Body of pancreas (tissue), 4 donors: ENCODE data around the gene THSD4. TPM values are rescaled to one million over a fixed set of nuclear protein-coding genes. Genes with fewer than 3 reads are reported as not detected.
A peak's percentile ranks its signal among the peaks of the same experiment; 100 is the strongest.

Experiments used
- ATAC-seq: fragments of 150-250 bp; one replicate; pipeline ENCODE4 v1.9.1; 2016
- DNase-seq, 4 donors: peaks; one replicate each; pipeline ENCODE4 v3.0.0-alpha.2; 2019
- H3K27ac ChIP-seq, 4 donors: fragments of 200-600 bp; sonication (generic); 1 replicate in 3 of 4; 2 replicates in 1 of 4; pipeline versions ENCODE4 v1.5.1 to v1.6.1; 2016 to 2019; ENCODE audit warnings: mild to moderate bottlenecking in 1 of 4, mixed read lengths in 1 of 4, moderate library complexity in 1 of 4
- H3K27me3 ChIP-seq, 2 donors: fragments of 200-600 bp; sonication (generic); one replicate each; pipeline ENCODE4 v1.6.0; 2016; ENCODE audit warnings: mild to moderate bottlenecking in 1 of 2
- H3K36me3 ChIP-seq, 2 donors: fragments of 200-600 bp; sonication (generic); replicated peaks in 1 of 2; 2 replicates each; pipeline ENCODE4 v1.5.1; 2016; ENCODE audit warnings: low read depth in 2 of 2; ENCODE audit not compliant: insufficient read depth in 1 of 2
- H3K4me1 ChIP-seq: fragments of 200-600 bp; sonication (generic); one replicate; pipeline ENCODE4 v1.6.0; 2016
- H3K4me3 ChIP-seq, 2 donors: fragments of 200-600 bp; sonication (generic); 1 replicate in 1 of 2; 2 replicates in 1 of 2; pipeline ENCODE4 v1.5.1; 2016 to 2019
- H3K9me3 ChIP-seq, 3 donors: fragments of 200-600 bp; sonication (generic); 1 replicate in 2 of 3; 2 replicates in 1 of 3; pipeline ENCODE4 v1.5.1; 2016
- CTCF ChIP-seq, 7 experiments: fragments of 450-650 bp in 4 of 7; fragments of 200-600 bp in 3 of 7; sonication (generic) in 3 of 7; IDR thresholded peaks; one replicate each; pipeline ENCODE4 v1.5.1; 2016 to 2019; ENCODE audit warnings: antibody characterized with exemption in 7 of 7
- POLR2A ChIP-seq, 3 donors: fragments of 450-650 bp; IDR thresholded peaks; one replicate each; pipeline ENCODE4 v1.6.1; 2016; ENCODE audit warnings: antibody characterized with exemption in 3 of 3, mild to moderate bottlenecking in 2 of 3
- WGBS, 2 donors: methylation state at CpG; one replicate each; pipeline ENCODE4 v1.1.5; 2017; 5-methylcytosine and 5-hydroxymethylcytosine counted together
- intact Hi-C: fragments of 100-400 bp; cut with DNase I; formaldehyde crosslinking; loops from one replicate; pipeline ENCODE4 v1.15.1; 2023
- total RNA-seq, 2 donors: library from RNA; depleted of rRNA; stranded (reverse); fragments of >200 nt; gene quantifications; one replicate each; pipeline ENCODE4 v1.1.0, GENCODE V29; 2016

Gene THSD4
- total RNA-seq, 2 donors from 2014 or later = 12.9 to 16.1 TPM

DNA sequence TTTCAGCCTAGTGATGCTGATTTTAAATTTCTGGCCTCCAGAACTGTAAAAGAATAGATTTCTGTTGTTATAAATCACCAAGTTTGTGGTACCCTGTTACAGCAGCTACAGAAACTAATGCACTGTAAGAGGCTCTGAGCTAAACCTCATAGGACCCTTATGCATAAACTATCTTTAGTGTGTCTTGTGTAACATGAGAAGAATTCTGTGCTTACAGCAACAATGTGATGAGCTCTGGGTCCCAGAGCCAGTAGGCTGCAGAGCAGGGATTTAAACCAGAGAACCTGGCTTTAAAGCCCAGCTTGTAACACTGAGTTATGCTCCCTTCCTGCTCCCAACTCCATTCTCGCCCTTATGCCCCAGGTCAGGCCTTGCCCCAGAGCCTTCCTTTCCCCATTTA is 113.1 kb downstream of the THSD4 start:
- TF ChIP-seq POLR2A (IDR thresholded peaks at IDR 0.05) = no peak
- no peak for TF ChIP-seq CTCF (IDR thresholded peaks at IDR 0.05)
- intact Hi-C loops = no loop called here
- no peaks in the 10 kb centered on the region for H3K9me3 ChIP-seq
- H3K27me3 ChIP-seq = no peaks in the 10 kb centered on the region
- H3K4me3 ChIP-seq = no peak overlapping the region
- ATAC-seq (no peak), DNase-seq (no peak)
- H3K27ac ChIP-seq = no peak overlapping the region
- no peaks in the 10 kb centered on the region for H3K4me1 ChIP-seq
- no peaks in the 10 kb centered on the region for H3K36me3 ChIP-seq
- 81 to 94% methylated on average over 1 of the region's 1 CpG for WGBS, 2 donors

DNA sequence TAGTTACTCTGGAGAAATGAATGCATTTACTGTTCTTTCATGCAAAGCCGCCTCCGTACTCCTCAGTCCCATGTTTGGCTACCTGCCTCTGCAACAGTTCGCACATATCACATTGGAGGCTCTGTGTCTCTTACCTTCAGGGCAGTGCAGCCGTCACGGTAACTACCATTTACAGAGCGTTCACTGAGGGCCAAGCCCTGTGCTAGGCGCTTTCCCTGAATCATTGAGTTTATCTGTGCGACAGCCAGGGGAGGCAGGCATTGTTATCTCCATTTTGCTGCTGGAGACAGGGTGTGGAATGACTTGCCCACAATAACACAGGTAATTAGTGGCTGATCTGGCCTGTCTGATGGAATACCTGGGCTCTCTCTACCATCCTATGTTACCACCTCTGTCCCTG is 115.0 kb downstream of the THSD4 start:
- TF ChIP-seq CTCF (IDR thresholded peaks at IDR 0.05) (no peak), POLR2A (IDR thresholded peaks at IDR 0.05) (no peak)
- Histone ChIP-seq H3K27ac (no peak overlapping the region), H3K4me3 (no peak overlapping the region), H3K27me3 (no peaks in the 10 kb centered on the region), H3K9me3 (no peaks in the 10 kb centered on the region), H3K36me3 (no peaks in the 10 kb centered on the region), H3K4me1 (no peaks in the 10 kb centered on the region)
- WGBS, 2 donors = 79 to 80% methylated on average over 8 of the region's 8 CpGs
- intact Hi-C loops = no loop called here
- DNase-seq (no peak), ATAC-seq (no peak)

- Histone ChIP-seq H3K4me3 (no peak overlapping the region), H3K27ac (no peak overlapping the region), H3K4me1 (no peaks in the 10 kb centered on the region), H3K27me3 (no peaks in the 10 kb centered on the region), H3K9me3 (no peaks in the 10 kb centered on the region), H3K36me3 (no peaks in the 10 kb centered on the region)
- ATAC-seq (no peak), DNase-seq (no peak)
- 51 to 60% methylated on average over 6 of the region's 6 CpGs for WGBS, 2 donors
- intact Hi-C loops = no loop called here
- TF ChIP-seq POLR2A (IDR thresholded peaks at IDR 0.05) (no peak), CTCF (IDR thresholded peaks at IDR 0.05) (no peak)
Observed at GRCh38 chr15:71231758-71232157, 116.5 kb downstream of the THSD4 start.

- H3K4me1 ChIP-seq = no peaks in the 10 kb centered on the region
- no peaks in the 10 kb centered on the region for H3K9me3 ChIP-seq
- no peaks in the 10 kb centered on the region for H3K36me3 ChIP-seq
- intact Hi-C loops = no loop called here
- DNase-seq (no peak), ATAC-seq (no peak)
- no peaks in the 10 kb centered on the region for H3K27me3 ChIP-seq
- H3K27ac ChIP-seq = no peak overlapping the region
- no peak overlapping the region for H3K4me3 ChIP-seq
- 85 to 87% methylated on average over 5 of the region's 5 CpGs for WGBS, 2 donors
- TF ChIP-seq POLR2A (IDR thresholded peaks at IDR 0.05) = no peak
- TF ChIP-seq CTCF (IDR thresholded peaks at IDR 0.05) = no peak
Observed at GRCh38 chr15:71232411-71232810, 117.1 kb downstream of the THSD4 start.

DNA sequence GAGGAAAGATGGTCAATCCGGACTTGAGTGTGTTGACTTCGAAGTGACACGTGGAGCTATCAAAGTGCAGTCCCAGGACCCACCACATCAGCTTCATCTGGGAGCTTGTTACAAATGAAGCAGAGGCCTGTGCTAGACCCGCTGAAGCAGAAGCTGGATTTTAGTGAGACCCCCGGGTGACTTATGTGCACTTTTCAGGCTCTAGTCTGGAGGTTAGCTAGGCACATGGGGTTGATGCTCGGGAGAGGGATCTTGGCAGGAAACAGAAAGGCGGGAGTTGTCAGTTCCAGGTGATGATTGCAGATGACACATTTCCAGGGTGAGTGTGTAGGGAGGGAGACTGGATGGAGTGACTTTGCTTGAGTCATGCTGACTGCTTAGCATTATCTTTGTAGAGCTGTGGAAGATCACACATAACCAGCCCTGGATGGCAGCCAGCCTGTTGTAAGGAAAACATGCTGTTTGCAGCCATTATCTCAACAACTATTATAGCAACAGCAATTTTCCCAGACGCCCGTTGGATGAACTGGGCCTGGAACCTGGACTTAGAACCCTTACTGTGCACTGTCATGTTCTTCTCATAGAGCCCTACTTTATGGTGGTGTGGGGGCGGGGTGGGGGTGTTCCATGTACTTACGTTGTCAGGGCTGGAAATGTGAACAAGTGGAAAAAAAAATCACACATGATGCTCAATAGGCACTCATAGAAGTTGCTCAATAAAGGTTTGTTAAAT is 122.4 kb downstream of the THSD4 start:
- intact Hi-C loops = no loop called here
- no peak overlapping the region for H3K4me3 ChIP-seq
- H3K27ac ChIP-seq = no peak overlapping the region
- peak in 2 of 4 donors; percentile 12 to 46 for DNase-seq
- ATAC-seq = no peak
- H3K27me3 ChIP-seq = no peaks in the 10 kb centered on the region
- H3K36me3 ChIP-seq = no peaks in the 10 kb centered on the region
- no peaks in the 10 kb centered on the region for H3K4me1 ChIP-seq
- H3K9me3 ChIP-seq = no peaks in the 10 kb centered on the region
- TF ChIP-seq POLR2A (IDR thresholded peaks at IDR 0.05) (no peak), CTCF (IDR thresholded peaks at IDR 0.05) (no peak)
- WGBS, 2 donors = 67% methylated on average over 11 of the region's 11 CpGs
